ENCODE results near the gene DCAF17. TPM values are rescaled to one million over a fixed set of nuclear protein-coding genes. Genes with fewer than 3 reads are reported as not detected.
"Not testable (repeated sequence)": the region's sequence is repeated elsewhere in the genome, so short reads cannot be mapped to it uniquely, and the experiment has no call there.

Gene DCAF17
- total and polyA plus RNA-seq, 2 experiments from 2014 or later, result 10.6 to 14.4 TPM

GRCh38 chr2:171490577-171490976 is 56.6 kb downstream of the DCAF17 start:
- Histone ChIP-seq H3K4me1 (ENCODE audit: insufficient read depth) (no peaks in the 10 kb centered on the region), H3K36me3 (ENCODE audit: low read depth) (0 out of 2 replicates have a peak, but pooled peaks cover 1% of the 10 kb centered on the region), H2AFZ (no peak overlapping the region), H3K27ac (no peak overlapping the region), H3K9me3 (ENCODE audit: low read depth) (no peaks in the 10 kb centered on the region), H3K4me2 (ENCODE audit: unreplicated experiment) (no peak overlapping the region), H3K27me3 (replicated peaks; ENCODE audit: insufficient read depth) (no peaks in the 10 kb centered on the region), H3K9ac (no peak overlapping the region), H3F3A (ENCODE audit: insufficient read depth) (no peaks in the 10 kb centered on the region), H3K9me2 (ENCODE audit: insufficient read depth) (no peaks in the 10 kb centered on the region), H3K79me2 (ENCODE audit: insufficient read depth) (no peaks in the 10 kb centered on the region), H3K4me3 (no peak overlapping the region), H4K20me1 (ENCODE audit: insufficient read depth) (no peaks in the 10 kb centered on the region)
- no peak for DNase-seq
- in situ Hi-C loops (cut with MboI), result no loop called here
- TF ChIP-seq EZH2 (IDR thresholded peaks at IDR 0.05; ENCODE audit: insufficient read depth, poor library complexity, severe bottlenecking), result no peak
- TF ChIP-seq EZH2phosphoT487 (IDR thresholded peaks at IDR 0.05; ENCODE audit: insufficient read depth, low read depth), result no peak
- WGBS, 2 experiments (ENCODE audit: low coverage in 1 of 2, low lambda C conversion rate in 2 of 2, missing lambda C conversion rate in 2 of 2), result 77 to 80% methylated on average over 2 of the region's 2 CpGs

- H4K20me1 ChIP-seq (ENCODE audit: insufficient read depth), result no peaks in the 10 kb centered on the region
- H3K9me3 ChIP-seq (ENCODE audit: low read depth), result no peaks in the 10 kb centered on the region
- no peaks in the 10 kb centered on the region for H3K79me2 ChIP-seq (ENCODE audit: insufficient read depth)
- no peak overlapping the region for H3K9ac ChIP-seq
- no peaks in the 10 kb centered on the region for H3K4me1 ChIP-seq (ENCODE audit: insufficient read depth)
- DNase-seq, result no peak
- no peak overlapping the region for H2AFZ ChIP-seq
- in situ Hi-C loops (cut with MboI), result no loop called here
- no peak overlapping the region for H3K4me3 ChIP-seq
- WGBS, 2 experiments (ENCODE audit: low coverage in 1 of 2, low lambda C conversion rate in 2 of 2, missing lambda C conversion rate in 2 of 2), result 83 to 87% methylated on average over 3 of the region's 3 CpGs
- no peak overlapping the region for H3K4me2 ChIP-seq (ENCODE audit: unreplicated experiment)
- H3K9me2 ChIP-seq (ENCODE audit: insufficient read depth), result no peaks in the 10 kb centered on the region
- H3K36me3 ChIP-seq (ENCODE audit: low read depth), result no peaks in the 10 kb centered on the region
- no peak overlapping the region for H3K27ac ChIP-seq
- TF ChIP-seq EZH2 (IDR thresholded peaks at IDR 0.05; ENCODE audit: insufficient read depth, poor library complexity, severe bottlenecking) (no peak), EZH2phosphoT487 (IDR thresholded peaks at IDR 0.05; ENCODE audit: insufficient read depth, low read depth) (no peak)
- no peaks in the 10 kb centered on the region for H3K27me3 ChIP-seq (replicated peaks; ENCODE audit: insufficient read depth)
- no peaks in the 10 kb centered on the region for H3F3A ChIP-seq (ENCODE audit: insufficient read depth)
Observed at GRCh38 chr2:171491292-171491691, 57.3 kb downstream of the DCAF17 start.

- no peak for DNase-seq
- Histone ChIP-seq H3K27me3 (replicated peaks; ENCODE audit: insufficient read depth) (no peaks in the 10 kb centered on the region), H3K4me3 (no peak overlapping the region), H3K9ac (no peak overlapping the region), H3K4me2 (ENCODE audit: unreplicated experiment) (no peak overlapping the region), H4K20me1 (ENCODE audit: insufficient read depth) (no peaks in the 10 kb centered on the region), H3F3A (ENCODE audit: insufficient read depth) (no peaks in the 10 kb centered on the region), H3K4me1 (ENCODE audit: insufficient read depth) (no peaks in the 10 kb centered on the region), H3K27ac (no peak overlapping the region), H3K36me3 (ENCODE audit: low read depth) (no peaks in the 10 kb centered on the region), H3K9me3 (ENCODE audit: low read depth) (no peaks in the 10 kb centered on the region), H3K79me2 (ENCODE audit: insufficient read depth) (no peaks in the 10 kb centered on the region), H3K9me2 (ENCODE audit: insufficient read depth) (no peaks in the 10 kb centered on the region), H2AFZ (no peak overlapping the region)
- in situ Hi-C loops (cut with MboI), result no loop called here
- 63 to 71% methylated on average over 6 of the region's 6 CpGs for WGBS, 2 experiments (ENCODE audit: low coverage in 1 of 2, low lambda C conversion rate in 2 of 2, missing lambda C conversion rate in 2 of 2)
- TF ChIP-seq EZH2phosphoT487 (IDR thresholded peaks at IDR 0.05; ENCODE audit: insufficient read depth, low read depth) (no peak), EZH2 (IDR thresholded peaks at IDR 0.05; ENCODE audit: insufficient read depth, poor library complexity, severe bottlenecking) (no peak)
Observed at GRCh38 chr2:171492664-171493063, 58.6 kb downstream of the DCAF17 start.

GRCh38 chr2:171497664-171498063 is 63.6 kb downstream of the DCAF17 start:
- WGBS, 2 experiments (ENCODE audit: low coverage in 1 of 2, low lambda C conversion rate in 2 of 2, missing lambda C conversion rate in 2 of 2), result 82 to 88% methylated on average over 5 of the region's 5 CpGs
- H3K4me2 ChIP-seq (ENCODE audit: unreplicated experiment); H3K9me3 ChIP-seq (ENCODE audit: low read depth); H3K79me2 ChIP-seq (ENCODE audit: insufficient read depth); H3K9ac ChIP-seq; H3K9me2 ChIP-seq (ENCODE audit: insufficient read depth); H3K36me3 ChIP-seq (ENCODE audit: low read depth); H3F3A ChIP-seq (ENCODE audit: insufficient read depth); DNase-seq; H3K27me3 ChIP-seq (replicated peaks; ENCODE audit: insufficient read depth); H3K27ac ChIP-seq; in situ Hi-C loops (cut with MboI); H3K4me1 ChIP-seq (ENCODE audit: insufficient read depth); H4K20me1 ChIP-seq (ENCODE audit: insufficient read depth); H2AFZ ChIP-seq; H3K4me3 ChIP-seq: not testable (repeated sequence)

GRCh38 chr2:171505374-171505773 is 71.3 kb downstream of the DCAF17 start:
- no peaks in the 10 kb centered on the region for H4K20me1 ChIP-seq (ENCODE audit: insufficient read depth)
- peak overlapping the region; percentile 43; the same call in 1 of the 2 replicates for H2AFZ ChIP-seq
- DNase-seq, result peak; percentile 38
- H3K4me2 ChIP-seq (ENCODE audit: unreplicated experiment), result no peak overlapping the region
- no peak overlapping the region for H3K27ac ChIP-seq
- in situ Hi-C loops (cut with MboI), result no loop called here
- no peaks in the 10 kb centered on the region for H3K4me1 ChIP-seq (ENCODE audit: insufficient read depth)
- no peak overlapping the region for H3K4me3 ChIP-seq
- H3F3A ChIP-seq (ENCODE audit: insufficient read depth), result no peaks in the 10 kb centered on the region
- WGBS, 2 experiments (ENCODE audit: low coverage in 1 of 2, low lambda C conversion rate in 2 of 2, missing lambda C conversion rate in 2 of 2), result 3 to 4% methylated on average over 2 of the region's 2 CpGs
- no peaks in the 10 kb centered on the region for H3K36me3 ChIP-seq (ENCODE audit: low read depth)
- no peak overlapping the region for H3K9ac ChIP-seq
- no peaks in the 10 kb centered on the region for H3K79me2 ChIP-seq (ENCODE audit: insufficient read depth)
- H3K9me3 ChIP-seq (ENCODE audit: low read depth), result no peaks in the 10 kb centered on the region
- no peaks in the 10 kb centered on the region for H3K27me3 ChIP-seq (replicated peaks; ENCODE audit: insufficient read depth)
- TF ChIP-seq EZH2 (IDR thresholded peaks at IDR 0.05; ENCODE audit: insufficient read depth, poor library complexity, severe bottlenecking) (no peak), EZH2phosphoT487 (IDR thresholded peaks at IDR 0.05; ENCODE audit: insufficient read depth, low read depth) (no peak)
- no peaks in the 10 kb centered on the region for H3K9me2 ChIP-seq (ENCODE audit: insufficient read depth)

All from GM23248 (cell line).